ENCODE data around the gene LINGO1.

Gene LINGO1

GRCh38 chr15:77631745-77632533 is 773 bp downstream of the LINGO1 start:
- DNase-seq (ENCODE audit: insufficient read length, low spot score) (no peak), FAIRE-seq (no peak)

GRCh38 chr15:77630956-77631744 is 1.6 kb downstream of the LINGO1 start:
- FAIRE-seq (no peak), DNase-seq (ENCODE audit: insufficient read length, low spot score) (no peak)
- no peak for TF ChIP-seq POLR2A (IDR thresholded peaks at IDR 0.05; ENCODE audit: low read depth, low read length)

More at GRCh38 chr15:77631745-77632533, 773 bp downstream of the LINGO1 start:
- no peak for TF ChIP-seq POLR2A (IDR thresholded peaks at IDR 0.05; ENCODE audit: low read depth, low read length)

- no peak for FAIRE-seq
- DNase-seq (ENCODE audit: insufficient read length, low spot score), result no peak
- no peak for TF ChIP-seq POLR2A (IDR thresholded peaks at IDR 0.05; ENCODE audit: low read depth, low read length)
Observed at GRCh38 chr15:77630056-77630455, 2.7 kb downstream of the LINGO1 start.

GRCh38 chr15:77629070-77630030 is 3.4 kb downstream of the LINGO1 start:
- no peak for FAIRE-seq
- TF ChIP-seq POLR2A (IDR thresholded peaks at IDR 0.05; ENCODE audit: low read depth, low read length), result no peak
- DNase-seq (ENCODE audit: insufficient read length, low spot score), result no peak

GRCh38 chr15:77628010-77628409 is 4.7 kb downstream of the LINGO1 start:
- DNase-seq (ENCODE audit: insufficient read length, low spot score) (no peak), FAIRE-seq (no peak)
- TF ChIP-seq POLR2A (IDR thresholded peaks at IDR 0.05; ENCODE audit: low read depth, low read length), result no peak

- DNase-seq (ENCODE audit: insufficient read length, low spot score) (no peak), FAIRE-seq (no peak)
- TF ChIP-seq POLR2A (IDR thresholded peaks at IDR 0.05; ENCODE audit: low read depth, low read length), result no peak
Observed at GRCh38 chr15:77627581-77627980, 5.1 kb downstream of the LINGO1 start.

- FAIRE-seq, result no peak
- DNase-seq (ENCODE audit: insufficient read length, low spot score), result no peak
- no peak for TF ChIP-seq POLR2A (IDR thresholded peaks at IDR 0.05; ENCODE audit: low read depth, low read length)
Observed at GRCh38 chr15:77627067-77627466, 5.6 kb downstream of the LINGO1 start.

GRCh38 chr15:77626002-77626401 is 6.7 kb downstream of the LINGO1 start:
- no peak for FAIRE-seq
- TF ChIP-seq POLR2A (IDR thresholded peaks at IDR 0.05; ENCODE audit: low read depth, low read length), result no peak

GRCh38 chr15:77625376-77625775 is 7.3 kb downstream of the LINGO1 start:
- TF ChIP-seq POLR2A (IDR thresholded peaks at IDR 0.05; ENCODE audit: low read depth, low read length), result no peak
- FAIRE-seq (no peak), DNase-seq (ENCODE audit: insufficient read length, low spot score) (no peak)

More at GRCh38 chr15:77626002-77626401, 6.7 kb downstream of the LINGO1 start:
- DNase-seq (ENCODE audit: insufficient read length, low spot score), result no peak

- FAIRE-seq (no peak), DNase-seq (ENCODE audit: insufficient read length, low spot score) (no peak)
- no peak for TF ChIP-seq POLR2A (IDR thresholded peaks at IDR 0.05; ENCODE audit: low read depth, low read length)
Observed at GRCh38 chr15:77624868-77625267, 7.8 kb downstream of the LINGO1 start.

GRCh38 chr15:77623755-77624524 is 8.8 kb downstream of the LINGO1 start:
- no peak for DNase-seq (ENCODE audit: insufficient read length, low spot score)
- no peak for FAIRE-seq
- TF ChIP-seq POLR2A (IDR thresholded peaks at IDR 0.05; ENCODE audit: low read depth, low read length), result no peak

GRCh38 chr15:77622934-77623754 is 9.6 kb downstream of the LINGO1 start:
- no peak for FAIRE-seq
- no peak for DNase-seq (ENCODE audit: insufficient read length, low spot score)
- no peak for TF ChIP-seq POLR2A (IDR thresholded peaks at IDR 0.05; ENCODE audit: low read depth, low read length)
